Measurements from ENCODE around the gene NEUROG2.

DNA sequence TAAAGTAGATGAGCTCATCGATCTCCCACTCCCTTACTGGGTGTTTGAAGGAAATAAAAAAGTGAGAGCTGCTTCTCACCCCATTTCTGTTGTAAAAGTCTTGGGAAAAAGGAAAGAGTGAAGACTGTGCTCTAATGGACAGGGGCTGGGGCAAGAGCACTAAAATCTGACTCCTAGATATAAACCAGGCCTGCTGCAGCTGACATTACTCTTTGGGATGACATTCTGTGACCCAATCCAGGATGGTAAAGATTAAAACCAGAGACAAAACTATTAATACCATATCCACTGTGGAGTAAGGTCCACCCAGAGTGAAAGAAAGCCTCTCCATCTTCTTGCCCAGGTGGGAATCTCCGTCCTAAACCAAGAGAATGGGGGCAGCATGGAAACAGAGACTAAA is 20.1 kb upstream of the NEUROG2 start:
- TF ChIP-seq POLR2A (IDR thresholded peaks at IDR 0.05; ENCODE audit: low read length) = no peak
- TF ChIP-seq GATA1 (IDR thresholded peaks at IDR 0.05; ENCODE audit: low read depth, low read length) = no peak
